OCI-LY1 (cell line): ENCODE measurements around the gene PLIN4.

Source experiments
- H2AFZ ChIP-seq: fragments of 200-600 bp; sonication (generic), shearing (Covaris generic); 2 replicates; pipeline ENCODE4 v1.6.0; 2014; ENCODE audit warnings: antibody characterized with exemption, mild to moderate bottlenecking, low read length
- H3F3A ChIP-seq: fragments of 200-600 bp; sonication (generic), shearing (Covaris generic); 2 replicates; pipeline ENCODE4 v1.6.0; 2014; ENCODE audit warnings: mild to moderate bottlenecking, antibody characterized with exemption, low read length, moderate library complexity; ENCODE audit not compliant: insufficient read depth
- H3K27ac ChIP-seq: fragments of 200-600 bp; sonication (generic); 2 replicates; pipeline ENCODE4 v1.5.1; 2014; ENCODE audit warnings: low read length, mixed run types, mild to moderate bottlenecking, low read depth; ENCODE audit not compliant: poor library complexity, severe bottlenecking
- H3K27me3 ChIP-seq: fragments of 200-600 bp; sonication (generic); 2 replicates; pipeline ENCODE4 v1.6.0; 2014; ENCODE audit warnings: antibody characterized with exemption, mild to moderate bottlenecking, low read length, moderate library complexity; ENCODE audit not compliant: insufficient read depth
- H3K36me3 ChIP-seq: fragments of 200-600 bp; sonication (generic); 2 replicates; pipeline ENCODE4 v1.6.1; 2014; ENCODE audit warnings: mild to moderate bottlenecking, antibody characterized with exemption, low read length, moderate library complexity, mixed read lengths; ENCODE audit not compliant: insufficient read depth
- H3K4me1 ChIP-seq: fragments of 200-600 bp; sonication (generic); 2 replicates; pipeline ENCODE4 v1.5.1; 2014; ENCODE audit warnings: mild to moderate bottlenecking, low read length, moderate library complexity; ENCODE audit not compliant: insufficient read depth, severe bottlenecking
- H3K4me2 ChIP-seq: fragments of 200-600 bp; sonication (generic), shearing (Covaris generic); 2 replicates; pipeline ENCODE4 v1.6.1; 2014; ENCODE audit warnings: low read length
- H3K4me3 ChIP-seq: fragments of 200-600 bp; sonication (generic); 2 replicates; pipeline ENCODE4 v1.5.1; 2014; ENCODE audit warnings: low read length, low read depth, mild to moderate bottlenecking, mixed read lengths; ENCODE audit not compliant: poor library complexity, severe bottlenecking
- H3K79me2 ChIP-seq: fragments of 200-600 bp; shearing (Covaris generic); 2 replicates; pipeline ENCODE4 v1.6.1; 2016; ENCODE audit warnings: mixed run types, low read length, mixed read lengths; ENCODE audit not compliant: insufficient read depth
- H3K9ac ChIP-seq: fragments of 200-600 bp; sonication (generic), shearing (Covaris generic); 2 replicates; pipeline ENCODE4 v1.6.1; 2014; ENCODE audit warnings: mild to moderate bottlenecking, low read length, mixed read lengths
- H3K9me2 ChIP-seq: fragments of 200-600 bp; sonication (generic), shearing (Covaris generic); 2 replicates; pipeline ENCODE4 v1.6.1; 2014; ENCODE audit warnings: low read depth, mild to moderate bottlenecking, low read length, mixed read lengths
- H3K9me3 ChIP-seq: fragments of 200-600 bp; shearing (Covaris generic); 2 replicates; pipeline ENCODE4 v1.6.1; 2014; ENCODE audit warnings: low read length, mixed read lengths
- H4K20me1 ChIP-seq: fragments of 200-600 bp; sonication (generic), shearing (Covaris generic); 2 replicates; pipeline ENCODE4 v1.6.0; 2016; ENCODE audit warnings: mild to moderate bottlenecking, low read length; ENCODE audit not compliant: insufficient read depth
- EZH2 ChIP-seq: fragments of 200-600 bp; sonication (generic), shearing (Covaris generic); IDR thresholded peaks from 2 replicates; pipeline ENCODE4 v1.8.0; 2017; ENCODE audit warnings: borderline replicate concordance, mixed run types, mild to moderate bottlenecking, antibody characterized with exemption, low read length, moderate library complexity, mixed read lengths
- TF ChIP-seq, protein P1 (sequence below): fragments of 200-600 bp; sonication (generic), shearing (Covaris generic); IDR thresholded peaks from 2 replicates; pipeline ENCODE4 v1.5.1; 2017; ENCODE audit warnings: mild to moderate bottlenecking, antibody characterized with exemption, low read length, moderate library complexity, mixed read lengths

The PLIN4 gene

DNA sequence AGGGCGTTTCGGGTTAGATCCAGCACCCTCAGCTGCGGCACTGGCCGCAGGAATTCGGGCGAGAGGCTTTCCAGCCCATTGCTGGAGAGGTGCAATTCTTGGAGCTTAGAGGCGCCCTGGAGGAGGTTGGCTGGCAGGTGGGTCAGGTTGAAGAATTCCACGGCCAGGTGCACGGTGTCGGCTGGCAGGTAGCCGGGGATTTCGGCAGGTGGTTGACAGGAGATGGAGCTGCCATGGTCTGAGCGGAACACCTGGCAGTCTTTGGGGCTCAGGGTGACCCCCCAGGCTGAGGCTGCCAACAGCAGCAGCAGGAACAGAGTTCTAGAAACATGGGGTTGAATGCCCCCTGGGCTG, 20.3 kb upstream of the PLIN4 start:
- Histone ChIP-seq H3K9me2 (no peaks in the 10 kb centered on the region), H3K4me1 (peaks cover 15% of the 10 kb centered on the region), H3K27ac (no peak overlapping the region), H3K4me2 (no peak overlapping the region), H3K27me3 (peaks cover 19% of the 10 kb centered on the region; the same call in 1 of the 2 replicates), H3K36me3 (no peaks in the 10 kb centered on the region; the same call in 1 of the 2 replicates), H3K4me3 (no peak overlapping the region), H3F3A (no peaks in the 10 kb centered on the region), H3K9me3 (no peaks in the 10 kb centered on the region), H3K9ac (no peak overlapping the region), H2AFZ (no peak overlapping the region), H3K79me2 (no peaks in the 10 kb centered on the region), H4K20me1 (no peaks in the 10 kb centered on the region)
- TF ChIP-seq, protein P1, sequence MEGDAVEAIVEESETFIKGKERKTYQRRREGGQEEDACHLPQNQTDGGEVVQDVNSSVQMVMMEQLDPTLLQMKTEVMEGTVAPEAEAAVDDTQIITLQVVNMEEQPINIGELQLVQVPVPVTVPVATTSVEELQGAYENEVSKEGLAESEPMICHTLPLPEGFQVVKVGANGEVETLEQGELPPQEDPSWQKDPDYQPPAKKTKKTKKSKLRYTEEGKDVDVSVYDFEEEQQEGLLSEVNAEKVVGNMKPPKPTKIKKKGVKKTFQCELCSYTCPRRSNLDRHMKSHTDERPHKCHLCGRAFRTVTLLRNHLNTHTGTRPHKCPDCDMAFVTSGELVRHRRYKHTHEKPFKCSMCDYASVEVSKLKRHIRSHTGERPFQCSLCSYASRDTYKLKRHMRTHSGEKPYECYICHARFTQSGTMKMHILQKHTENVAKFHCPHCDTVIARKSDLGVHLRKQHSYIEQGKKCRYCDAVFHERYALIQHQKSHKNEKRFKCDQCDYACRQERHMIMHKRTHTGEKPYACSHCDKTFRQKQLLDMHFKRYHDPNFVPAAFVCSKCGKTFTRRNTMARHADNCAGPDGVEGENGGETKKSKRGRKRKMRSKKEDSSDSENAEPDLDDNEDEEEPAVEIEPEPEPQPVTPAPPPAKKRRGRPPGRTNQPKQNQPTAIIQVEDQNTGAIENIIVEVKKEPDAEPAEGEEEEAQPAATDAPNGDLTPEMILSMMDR = no peak
- TF ChIP-seq EZH2 = no peak

DNA sequence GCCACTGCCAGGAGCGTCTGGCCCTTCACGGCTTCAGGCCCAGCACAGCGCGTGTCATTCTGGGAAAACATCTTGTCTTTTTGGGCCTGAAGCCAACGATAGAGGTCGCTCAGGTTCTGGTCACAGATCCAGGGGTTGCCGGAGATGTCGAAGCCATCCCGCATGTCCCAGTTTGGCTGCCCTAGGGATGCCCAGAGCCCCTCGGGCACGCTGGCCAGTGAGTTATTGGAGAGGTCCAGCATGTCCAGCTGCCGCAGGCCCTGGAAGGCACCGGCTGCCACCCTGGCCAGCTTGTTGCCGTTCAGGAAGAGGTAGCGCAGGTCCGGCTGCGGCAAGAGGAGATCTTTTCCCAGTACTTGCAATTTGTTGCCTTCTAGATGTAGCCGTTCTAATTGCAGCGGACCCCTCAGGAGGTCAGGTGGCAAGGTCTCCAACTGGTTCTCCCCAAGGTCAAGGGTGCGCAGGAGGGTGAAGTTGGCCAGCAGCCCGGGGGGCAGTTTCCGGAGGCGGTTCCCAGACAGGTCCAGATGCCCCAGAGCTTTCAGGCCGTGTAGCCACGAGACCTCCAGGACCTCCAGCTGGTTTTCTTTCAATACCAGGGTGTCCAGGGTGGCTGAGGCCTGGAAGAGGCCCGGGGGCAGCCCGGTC, 19.8 kb upstream of the PLIN4 start:
- H3K4me1 ChIP-seq = peaks cover 15% of the 10 kb centered on the region
- H3K4me3 ChIP-seq = no peak overlapping the region
- no peak overlapping the region for H3K9ac ChIP-seq
- no peak overlapping the region for H3K27ac ChIP-seq
- no peak for TF ChIP-seq EZH2
- TF ChIP-seq, protein P1 = no peak
- H3K27me3 ChIP-seq = peaks cover 19% of the 10 kb centered on the region; the same call in 1 of the 2 replicates
- H3K36me3 ChIP-seq = no peaks in the 10 kb centered on the region; the same call in 1 of the 2 replicates
- no peaks in the 10 kb centered on the region for H3K79me2 ChIP-seq
- no peak overlapping the region for H2AFZ ChIP-seq
- no peak overlapping the region for H3K4me2 ChIP-seq
- no peaks in the 10 kb centered on the region for H3F3A ChIP-seq
- H4K20me1 ChIP-seq = no peaks in the 10 kb centered on the region
- H3K9me3 ChIP-seq = no peaks in the 10 kb centered on the region
- H3K9me2 ChIP-seq = no peaks in the 10 kb centered on the region

DNA sequence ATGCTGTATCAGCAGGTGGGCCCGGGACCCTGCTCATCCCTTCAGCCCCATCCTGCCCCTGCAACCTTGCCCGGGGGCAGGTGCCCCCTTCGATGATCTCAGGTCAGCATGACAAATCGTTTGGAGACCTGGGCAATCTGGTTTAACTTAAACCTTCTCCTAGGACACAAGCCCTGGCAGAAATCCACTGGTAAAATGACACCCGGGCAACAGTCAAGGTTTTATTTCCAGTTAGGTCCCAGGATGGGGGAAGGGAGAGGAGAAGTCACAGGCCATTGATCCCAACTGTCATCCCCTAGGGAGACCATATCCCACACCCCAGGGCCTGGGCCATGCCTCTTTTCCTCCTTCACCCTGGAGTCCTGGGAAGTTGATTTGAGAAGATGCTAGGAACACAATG, 18.5 kb upstream of the PLIN4 start:
- Histone ChIP-seq H3K79me2 (no peaks in the 10 kb centered on the region), H3K9me3 (no peaks in the 10 kb centered on the region), H3K9me2 (no peaks in the 10 kb centered on the region), H2AFZ (no peak overlapping the region), H4K20me1 (no peaks in the 10 kb centered on the region), H3K4me2 (no peak overlapping the region), H3F3A (no peaks in the 10 kb centered on the region), H3K36me3 (no peaks in the 10 kb centered on the region; the same call in 1 of the 2 replicates), H3K27ac (no peak overlapping the region), H3K27me3 (peaks cover 11% of the 10 kb centered on the region; the same call in 1 of the 2 replicates), H3K9ac (no peak overlapping the region), H3K4me3 (no peak overlapping the region), H3K4me1 (peaks cover 15% of the 10 kb centered on the region)
- TF ChIP-seq, protein P1 = no peak
- TF ChIP-seq EZH2 = no peak
